H9 (cell line): ENCODE data around the gene MEF2C. TPM values are rescaled to one million over a fixed set of nuclear protein-coding genes. Genes with fewer than 3 reads are reported as not detected.

Source experiments
- DNase-seq: peaks from one replicate; pipeline ENCODE4 v3.0.0-alpha.2; 2017
- H2AFZ ChIP-seq: one replicate; pipeline ENCODE4 v1.6.1; 2013; ENCODE audit warnings: mild to moderate bottlenecking, low read length, control low read depth, moderate library complexity
- H2AK5ac ChIP-seq: 2 replicates; pipeline ENCODE4 v1.6.1; 2013; ENCODE audit warnings: low read length, control low read depth, mixed read lengths; ENCODE audit not compliant: insufficient read length
- H2BK120ac ChIP-seq: one replicate; pipeline ENCODE4 v1.6.1; 2013; ENCODE audit warnings: low read depth, mild to moderate bottlenecking, low read length, control low read depth, inconsistent platforms; ENCODE audit not compliant: poor library complexity, severe bottlenecking
- H2BK12ac ChIP-seq: 2 replicates; pipeline ENCODE4 v1.6.1; 2013; ENCODE audit warnings: low read length, control low read depth, mixed read lengths, low read depth; ENCODE audit not compliant: insufficient read length
- H2BK15ac ChIP-seq: 2 replicates; pipeline ENCODE4 v1.6.1; 2013; ENCODE audit warnings: low read depth, low read length, control low read depth
- H2BK20ac ChIP-seq: one replicate; pipeline ENCODE4 v1.6.1; 2013; ENCODE audit warnings: low read depth, mild to moderate bottlenecking, low read length, control low read depth, inconsistent platforms; ENCODE audit not compliant: poor library complexity, severe bottlenecking
- H2BK5ac ChIP-seq: 2 replicates; pipeline ENCODE4 v1.6.1; 2013; ENCODE audit warnings: low read length, control low read depth, mixed read lengths; ENCODE audit not compliant: insufficient read length
- H3K14ac ChIP-seq: 2 replicates; pipeline ENCODE4 v1.6.1; 2013; ENCODE audit warnings: low read length, control low read depth; ENCODE audit not compliant: insufficient read depth
- H3K18ac ChIP-seq: 2 replicates; pipeline ENCODE4 v1.6.1; 2013; ENCODE audit warnings: low read depth, mild to moderate bottlenecking, mixed read lengths, low read length, control low read depth; ENCODE audit not compliant: insufficient read length
- H3K23ac ChIP-seq: 2 replicates; pipeline ENCODE4 v1.6.1; 2013; ENCODE audit warnings: low read length, control low read depth, mixed read lengths, low read depth; ENCODE audit not compliant: insufficient read length
- H3K23me2 ChIP-seq: 2 replicates; pipeline ENCODE4 v1.6.1; 2013; ENCODE audit warnings: low read depth, mild to moderate bottlenecking, mixed read lengths, low read length, control low read depth; ENCODE audit not compliant: insufficient read length, poor library complexity, severe bottlenecking
- H3K27ac ChIP-seq: 2 replicates; pipeline ENCODE4 v1.5.1; 2013; ENCODE audit warnings: low read length, control low read depth, mixed read lengths, low read depth; ENCODE audit not compliant: insufficient read length
- H3K27me3 ChIP-seq: 2 replicates; pipeline ENCODE4 v1.6.1; 2013; ENCODE audit warnings: low read length, control low read depth, inconsistent platforms; ENCODE audit not compliant: insufficient read depth
- H3K4ac ChIP-seq: 2 replicates; pipeline ENCODE4 v1.6.1; 2013; ENCODE audit warnings: low read depth, mild to moderate bottlenecking, control low read depth, inconsistent platforms, low read length, moderate library complexity
- H3K4me1 ChIP-seq: 2 replicates; pipeline ENCODE4 v1.6.1; 2013; ENCODE audit warnings: low read length, control low read depth, inconsistent platforms; ENCODE audit not compliant: insufficient read depth
- H3K4me2 ChIP-seq: 2 replicates; pipeline ENCODE4 v1.6.1; 2013; ENCODE audit warnings: low read length, control low read depth, mixed read lengths; ENCODE audit not compliant: insufficient read length, insufficient read depth
- H3K56ac ChIP-seq: 2 replicates; pipeline ENCODE4 v1.6.1; 2013; ENCODE audit warnings: low read depth, mild to moderate bottlenecking, mixed read lengths, low read length, control low read depth; ENCODE audit not compliant: insufficient read length
- H3K79me1 ChIP-seq: 2 replicates; pipeline ENCODE4 v1.6.1; 2013; ENCODE audit warnings: low read depth, mild to moderate bottlenecking, moderate library complexity, low read length, control low read depth, inconsistent platforms; ENCODE audit not compliant: insufficient read depth, poor library complexity, severe bottlenecking
- H3K79me2 ChIP-seq: 2 replicates; pipeline ENCODE4 v1.6.1; 2013; ENCODE audit warnings: low read length, control low read depth, inconsistent platforms; ENCODE audit not compliant: insufficient read depth
- H3K9ac ChIP-seq: 2 replicates; pipeline ENCODE4 v1.6.1; 2013; ENCODE audit warnings: low read length, control low read depth, mixed read lengths; ENCODE audit not compliant: insufficient read length; ENCODE audit errors: extremely low read depth
- H3K9me3 ChIP-seq: one replicate; pipeline ENCODE4 v1.6.1; 2013; ENCODE audit warnings: low read depth, low read length, inconsistent platforms; ENCODE audit not compliant: control insufficient read depth
- H3T11ph ChIP-seq: one replicate; pipeline ENCODE4 v1.6.1; 2013; ENCODE audit warnings: mild to moderate bottlenecking, low read length, control low read depth, inconsistent platforms
- H4K20me1 ChIP-seq: one replicate; pipeline ENCODE4 v1.6.1; 2013; ENCODE audit not compliant: control insufficient read depth, insufficient read length, insufficient read depth
- H4K5ac ChIP-seq: 2 replicates; pipeline ENCODE4 v1.6.1; 2013; ENCODE audit warnings: low read depth, mild to moderate bottlenecking, mixed read lengths, low read length, control low read depth; ENCODE audit not compliant: insufficient read length
- H4K8ac ChIP-seq: replicated peaks from 2 replicates; pipeline ENCODE4 v1.6.1; 2013; ENCODE audit warnings: low read length, control low read depth, mixed read lengths, low read depth; ENCODE audit not compliant: insufficient read length
- H4K91ac ChIP-seq: 2 replicates; pipeline ENCODE4 v1.6.1; 2013; ENCODE audit warnings: low read depth, mild to moderate bottlenecking, moderate library complexity, mixed read lengths, low read length, control low read depth; ENCODE audit not compliant: insufficient read length
- H3K27ac Mint-ChIP-seq, 3 experiments: 2 replicates in 2 of 3; 3 replicates in 1 of 3; pipeline ENCODE4 v1.8.0; 2020 to 2021; ENCODE audit warnings: mixed read lengths in 3 of 3, mild to moderate bottlenecking in 1 of 3, moderate library complexity in 1 of 3
- H3K27me3 Mint-ChIP-seq: 2 replicates; pipeline ENCODE4 v1.8.0; 2021; ENCODE audit warnings: low read depth, mild to moderate bottlenecking, moderate library complexity, mixed read lengths
- H3K36me3 Mint-ChIP-seq, 3 experiments: 2 replicates in 2 of 3; 3 replicates in 1 of 3; pipeline ENCODE4 v1.8.0; 2020 to 2021; ENCODE audit warnings: low read depth in 3 of 3, mixed read lengths in 3 of 3; ENCODE audit not compliant: insufficient read depth in 1 of 3
- H3K4me1 Mint-ChIP-seq, 2 experiments: 2 replicates each; pipeline ENCODE4 v1.8.0; 2020; ENCODE audit warnings: mixed read lengths in 2 of 2
- H3K4me3 Mint-ChIP-seq, 2 experiments: 2 replicates in 1 of 2; 3 replicates in 1 of 2; pipeline ENCODE4 v1.8.0; 2020 to 2021; ENCODE audit warnings: mild to moderate bottlenecking in 2 of 2, mixed read lengths in 2 of 2, moderate library complexity in 1 of 2
- H3K9me3 Mint-ChIP-seq, 2 experiments: 2 replicates in 1 of 2; 3 replicates in 1 of 2; pipeline ENCODE4 v1.8.0; 2020; ENCODE audit warnings: mild to moderate bottlenecking in 2 of 2, mixed read lengths in 2 of 2, moderate library complexity in 1 of 2
- WGBS: extraction: QIAGEN DNeasy Blood & Tissue Kit; methylation state at CpG from one replicate; pipeline ENCODE4 v1.1.7; 2013; ENCODE audit warnings: missing lambda C conversion rate, low lambda C conversion rate, mixed read lengths; ENCODE audit not compliant: insufficient read length; ENCODE audit errors: extremely low coverage; 5-methylcytosine and 5-hydroxymethylcytosine counted together
- total RNA-seq: library from RNA; stranded (reverse); gene quantifications from 2 replicates; pipeline ENCODE4 v1.2.1, GENCODE V29; 2021
- TF ChIP-seq, protein P1 (sequence below): fragments of 200-600 bp; sonication (generic); conservative IDR thresholded peaks from 3 replicates; pipeline ENCODE4 v1.8.0; 2021; ENCODE audit warnings: antibody characterized with exemption, mild to moderate bottlenecking

Gene MEF2C
- total RNA-seq, 1 experiment from 2014 or later, result 0.11 TPM

DNA sequence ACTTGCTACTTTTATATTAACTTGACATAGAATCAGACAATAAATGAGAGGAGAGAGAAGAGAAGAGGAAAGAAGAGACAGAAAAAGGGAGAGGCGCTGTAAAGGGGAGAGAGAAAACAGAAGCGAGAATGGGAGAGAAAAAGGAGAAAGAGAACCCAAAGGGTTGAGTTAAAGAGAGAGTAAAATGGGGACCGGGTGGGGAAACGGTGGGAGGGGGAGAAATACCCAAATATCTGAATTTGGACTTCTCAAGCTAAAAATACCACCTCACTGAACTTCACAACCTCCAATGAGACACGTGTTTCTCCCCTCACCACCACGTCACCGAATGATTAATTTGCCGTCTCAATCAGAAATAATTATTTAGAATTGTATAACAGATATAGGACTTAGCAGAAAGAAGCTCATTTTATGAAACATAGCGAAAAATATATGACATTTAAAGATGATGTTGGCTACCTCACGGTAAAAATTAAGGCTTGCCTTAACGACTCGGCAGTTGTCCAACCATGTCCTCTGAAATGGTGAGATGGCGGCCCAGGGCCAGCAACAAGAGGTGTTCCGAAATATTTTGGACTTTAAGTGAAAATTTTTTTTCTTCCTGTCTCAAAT, 204.1 kb downstream of the MEF2C start:
- Histone ChIP-seq H2BK5ac (no peak overlapping the region), H3K4me2 (peak overlapping the region; percentile 53), H3K18ac (no peak overlapping the region), H3T11ph (no peak overlapping the region), H3K23ac (no peak overlapping the region), H3K27ac (no peak overlapping the region), H3K9ac (no peak overlapping the region), H3K79me2 (no peaks in the 10 kb centered on the region), H3K4ac (no peak overlapping the region), H2AK5ac (no peak overlapping the region), H4K20me1 (no peaks in the 10 kb centered on the region), H2BK120ac (no peak overlapping the region), H4K5ac (no peak overlapping the region), H3K23me2 (peaks cover 28% of the 10 kb centered on the region), H3K27me3 (peaks cover 74% of the 10 kb centered on the region), H2BK12ac (no peak overlapping the region), H4K91ac (no peak overlapping the region), H3K9me3 (no peaks in the 10 kb centered on the region), H3K79me1 (no peaks in the 10 kb centered on the region), H3K14ac (no peak overlapping the region), H4K8ac (no peak overlapping the region), H2BK15ac (no peak overlapping the region), H2AFZ (no peak overlapping the region), H3K56ac (no peak overlapping the region), H2BK20ac (no peak overlapping the region), H3K4me1 (0 out of 2 replicates have a peak, but pooled peaks cover 2% of the 10 kb centered on the region)
- Mint-ChIP-seq H3K36me3 (no peaks in the 10 kb centered on the region), H3K4me3 (peak overlapping the region; percentile 14 to 45; a peak in 4 of 5 replicates), H3K27ac (no peak overlapping the region), H3K4me1 (peaks cover 40 to 58% of the 10 kb centered on the region in 2 experiments), H3K27me3 (peaks cover 98% of the 10 kb centered on the region), H3K9me3 (peaks cover 2 to 3% of the 10 kb centered on the region in 2 experiments; a peak in 2 of 5 replicates)
- DNase-seq, result no peak
- TF ChIP-seq, protein P1, sequence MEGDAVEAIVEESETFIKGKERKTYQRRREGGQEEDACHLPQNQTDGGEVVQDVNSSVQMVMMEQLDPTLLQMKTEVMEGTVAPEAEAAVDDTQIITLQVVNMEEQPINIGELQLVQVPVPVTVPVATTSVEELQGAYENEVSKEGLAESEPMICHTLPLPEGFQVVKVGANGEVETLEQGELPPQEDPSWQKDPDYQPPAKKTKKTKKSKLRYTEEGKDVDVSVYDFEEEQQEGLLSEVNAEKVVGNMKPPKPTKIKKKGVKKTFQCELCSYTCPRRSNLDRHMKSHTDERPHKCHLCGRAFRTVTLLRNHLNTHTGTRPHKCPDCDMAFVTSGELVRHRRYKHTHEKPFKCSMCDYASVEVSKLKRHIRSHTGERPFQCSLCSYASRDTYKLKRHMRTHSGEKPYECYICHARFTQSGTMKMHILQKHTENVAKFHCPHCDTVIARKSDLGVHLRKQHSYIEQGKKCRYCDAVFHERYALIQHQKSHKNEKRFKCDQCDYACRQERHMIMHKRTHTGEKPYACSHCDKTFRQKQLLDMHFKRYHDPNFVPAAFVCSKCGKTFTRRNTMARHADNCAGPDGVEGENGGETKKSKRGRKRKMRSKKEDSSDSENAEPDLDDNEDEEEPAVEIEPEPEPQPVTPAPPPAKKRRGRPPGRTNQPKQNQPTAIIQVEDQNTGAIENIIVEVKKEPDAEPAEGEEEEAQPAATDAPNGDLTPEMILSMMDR, result no peak
- WGBS, result no CpG with 5 or more reads among the region's 14 CpGs
